Left ventricle myocardium superior (tissue), 1 donor: Measurements from ENCODE around the gene NUP107. TPM values are rescaled to one million over a fixed set of nuclear protein-coding genes. Genes with fewer than 3 reads are reported as not detected.

Experiments used
- ATAC-seq: fragments of 200-7000 bp; cut with Tn5 transposase; one replicate; pipeline ENCODE4 v1.9.1; 2020; ENCODE audit warnings: mild to moderate bottlenecking, moderate library complexity
- DNase-seq: peaks from one replicate; pipeline ENCODE4 v3.0.0-alpha.2; 2020
- intact Hi-C: fragments of 100-400 bp; cut with micrococcal nuclease; formaldehyde crosslinking; loops from one replicate; pipeline ENCODE4 v1.11.0; 2022
- total RNA-seq: library from RNA; stranded (reverse); fragmentation: NEBNext Ultra II Directional; extraction: Animal tissue kit (Norgen Biotek cat#: 25700); gene quantifications from one replicate; pipeline ENCODE4 v1.2.1, GENCODE V29; 2021
- donor health status: DM: no; HTN: yes; CAD: no; lungs with severe emphysema.

The NUP107 gene
- total RNA-seq, 1 donor from 2014 or later = 17.2 TPM

GRCh38 chr12:68767191-68767590, 80.4 kb downstream of the NUP107 start:
- DNase-seq (no peak), ATAC-seq (no peak)
- intact Hi-C loops = no loop called here

DNA sequence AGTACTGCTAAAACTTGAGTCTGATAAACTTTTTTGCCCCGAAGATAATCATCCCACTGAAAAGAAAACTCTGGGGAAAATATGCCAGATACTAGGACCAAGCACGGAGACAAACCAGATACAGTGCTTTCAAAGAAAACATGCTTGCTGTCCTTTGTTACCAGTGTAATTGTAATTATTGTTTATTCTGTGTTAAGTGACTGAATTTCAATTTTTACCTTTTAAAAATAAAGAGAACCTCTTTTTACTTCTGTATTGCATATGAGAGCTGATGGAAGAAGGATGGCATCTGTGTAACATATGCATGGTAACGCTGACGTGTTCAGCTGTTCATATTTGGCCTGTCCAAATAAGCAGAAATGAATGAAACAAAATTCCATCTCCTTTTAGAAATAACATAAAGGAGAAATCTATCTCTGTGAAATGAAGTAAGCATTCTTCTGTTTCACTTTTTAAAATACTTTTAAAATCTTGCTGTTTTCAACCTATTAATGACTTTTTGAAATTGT, 81.7 kb downstream of the NUP107 start:
- ATAC-seq (no peak), DNase-seq (no peak)
- intact Hi-C loops = no loop called here

DNA sequence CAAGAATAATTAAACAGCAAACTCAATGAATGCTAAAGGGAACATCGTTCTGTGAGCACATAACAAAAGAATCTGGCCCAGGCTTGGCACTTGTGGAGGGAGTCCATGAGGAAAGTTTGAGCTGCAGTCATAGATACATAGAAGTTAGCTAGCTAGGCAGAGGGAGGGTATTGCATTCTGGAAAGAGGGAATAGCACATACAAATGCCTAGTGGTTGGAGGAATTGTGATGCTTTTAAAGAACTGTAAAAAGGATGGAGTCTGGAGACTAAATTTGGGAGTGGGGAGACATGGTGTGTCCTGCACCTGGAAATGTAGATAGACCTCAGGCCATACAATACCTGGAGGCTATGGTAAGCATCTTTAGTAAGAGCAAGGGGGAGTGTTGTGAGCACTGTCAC, 83.2 kb downstream of the NUP107 start:
- no peak for ATAC-seq

DNA sequence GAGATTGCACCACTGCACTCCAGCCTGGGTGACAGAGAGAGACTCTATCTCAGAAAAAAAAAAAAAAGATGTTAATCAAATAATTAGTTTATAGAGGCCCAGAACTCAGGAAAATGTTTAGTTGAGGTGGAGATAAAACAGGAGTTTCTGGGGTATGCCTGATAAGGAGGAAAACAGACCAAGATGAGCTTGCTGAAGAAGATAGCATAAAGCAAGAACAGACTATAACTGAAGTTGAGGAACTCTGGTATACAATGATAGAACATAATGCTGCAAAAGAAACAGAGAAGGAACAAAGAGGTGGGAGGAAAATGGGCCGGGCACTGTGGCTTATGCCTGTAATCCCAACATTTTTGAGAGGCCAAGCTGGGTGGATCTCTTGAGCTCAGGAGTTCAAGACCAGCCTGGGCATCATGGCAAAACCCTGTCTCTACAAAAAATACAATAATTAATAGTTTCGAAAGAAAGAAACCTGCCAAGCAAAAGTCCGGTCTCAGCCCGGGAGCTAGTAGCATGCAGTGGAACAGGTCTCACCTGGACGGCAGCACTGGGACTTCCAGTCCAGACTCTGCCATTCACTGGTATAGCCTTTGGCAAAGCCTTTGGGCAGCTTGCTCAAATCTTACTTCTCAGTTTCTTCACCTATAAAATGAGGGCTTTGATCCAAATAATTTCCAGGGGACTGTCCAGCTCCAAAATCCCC, 84.6 kb downstream of the NUP107 start:
- ATAC-seq (no peak), DNase-seq (no peak)
- intact Hi-C loops = no loop called here

More for the DNA sequence above, 83.2 kb downstream of the NUP107 start:
- no peak for DNase-seq
- intact Hi-C loops = no loop called here

- ATAC-seq (no peak), DNase-seq (no peak)
- intact Hi-C loops = no loop called here
Observed at GRCh38 chr12:68772714-68773113, 85.9 kb downstream of the NUP107 start.

DNA sequence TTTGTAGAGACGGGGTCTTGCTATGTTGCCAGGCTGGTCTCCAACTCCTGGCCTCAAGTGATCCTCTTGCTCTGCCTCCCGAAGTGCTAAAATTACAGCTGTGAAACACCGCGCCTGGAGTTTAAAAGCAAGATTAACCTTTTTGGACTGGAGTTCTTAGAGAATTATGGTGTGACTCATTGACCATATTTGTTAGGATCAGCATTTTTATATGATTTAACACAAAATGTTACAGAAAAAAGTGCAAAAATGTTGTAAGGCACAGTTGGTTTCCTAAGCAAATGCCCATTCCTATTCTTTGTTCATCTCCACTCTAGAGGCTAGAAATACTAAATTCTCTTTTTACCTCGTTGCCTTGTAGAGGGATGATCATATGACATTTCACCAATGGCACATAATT, 86.8 kb downstream of the NUP107 start:
- ATAC-seq (no peak), DNase-seq (no peak)
- intact Hi-C loops = no loop called here

GRCh38 chr12:68775121-68775630, 88.4 kb downstream of the NUP107 start:
- DNase-seq = no peak
- no peak for ATAC-seq
- intact Hi-C loops = no loop called here

GRCh38 chr12:68776976-68777610, 90.3 kb downstream of the NUP107 start:
- ATAC-seq (no peak), DNase-seq (no peak)

DNA sequence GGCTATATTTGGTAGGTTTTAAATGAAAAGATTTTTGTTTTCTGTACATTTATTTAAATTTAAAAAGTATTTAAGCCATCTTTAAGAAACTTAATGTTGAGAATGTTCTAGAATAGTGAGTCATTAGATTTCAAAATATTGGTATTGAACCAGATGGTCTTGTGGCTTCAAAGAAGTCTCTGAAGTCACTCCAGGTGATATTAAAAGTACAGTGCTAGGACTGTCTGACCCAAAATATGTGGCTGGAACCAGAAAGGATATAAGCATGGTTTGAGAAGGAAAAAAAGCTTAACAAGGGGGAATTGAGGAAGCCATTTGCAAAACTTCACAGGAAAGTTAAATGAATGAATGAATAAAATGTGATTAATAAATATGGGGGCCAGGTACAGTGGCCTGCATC, 92.5 kb downstream of the NUP107 start:
- no peak for ATAC-seq
- intact Hi-C loops = no loop called here
- no peak for DNase-seq

More at GRCh38 chr12:68776976-68777610, 90.3 kb downstream of the NUP107 start:
- intact Hi-C loops = no loop called here

DNA sequence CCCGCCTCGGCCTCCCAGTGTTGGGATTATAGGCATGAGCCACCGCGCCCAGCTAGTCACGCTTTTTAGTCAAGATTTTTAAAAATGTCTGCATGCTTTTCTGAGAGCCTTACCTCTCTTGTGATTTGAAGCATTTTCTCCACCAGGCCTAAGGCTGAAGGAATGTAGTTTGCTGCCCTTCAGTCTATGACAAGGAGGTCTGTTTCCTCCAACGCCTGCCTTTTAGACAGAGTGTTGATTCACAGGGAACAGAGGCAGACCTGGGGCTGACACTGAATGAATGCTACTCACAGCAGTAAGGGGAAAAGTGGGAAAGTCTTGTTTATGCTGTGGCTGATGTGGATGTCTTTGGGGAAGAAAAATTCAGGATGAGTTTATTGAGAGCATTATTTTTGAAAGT, 94.0 kb downstream of the NUP107 start:
- intact Hi-C loops = no loop called here
- DNase-seq (no peak), ATAC-seq (no peak)

- DNase-seq = no peak
- intact Hi-C loops = no loop called here
- ATAC-seq = no peak
Observed at GRCh38 chr12:68781728-68782127, 95.0 kb downstream of the NUP107 start.

- ATAC-seq (peak; percentile 50), DNase-seq (no peak)
- intact Hi-C loops = no loop called here
Observed at GRCh38 chr12:68784015-68784414, 97.2 kb downstream of the NUP107 start.

GRCh38 chr12:68785358-68785757, 98.6 kb downstream of the NUP107 start:
- intact Hi-C loops = no loop called here
- no peak for ATAC-seq
- no peak for DNase-seq

DNA sequence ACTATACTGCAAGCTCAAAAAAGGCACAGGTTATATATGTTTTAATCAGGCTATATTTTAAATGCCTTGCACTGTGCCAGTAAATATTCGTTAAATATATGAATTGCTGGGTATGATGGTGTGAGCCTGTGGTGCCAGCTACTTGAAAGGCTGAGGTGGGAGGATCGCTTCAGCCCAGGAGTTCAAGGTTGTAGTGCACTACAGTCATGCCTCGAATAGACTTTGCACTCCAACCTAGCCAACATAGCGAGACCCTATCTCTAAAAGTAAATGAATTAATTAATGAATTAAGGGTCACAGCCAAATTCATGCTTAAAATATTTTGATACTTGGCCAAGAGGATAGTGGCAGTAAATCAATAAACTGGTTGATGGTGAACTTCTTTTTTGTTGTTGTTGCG, 99.0 kb downstream of the NUP107 start:
- DNase-seq (no peak), ATAC-seq (no peak)
- intact Hi-C loops = no loop called here

DNA sequence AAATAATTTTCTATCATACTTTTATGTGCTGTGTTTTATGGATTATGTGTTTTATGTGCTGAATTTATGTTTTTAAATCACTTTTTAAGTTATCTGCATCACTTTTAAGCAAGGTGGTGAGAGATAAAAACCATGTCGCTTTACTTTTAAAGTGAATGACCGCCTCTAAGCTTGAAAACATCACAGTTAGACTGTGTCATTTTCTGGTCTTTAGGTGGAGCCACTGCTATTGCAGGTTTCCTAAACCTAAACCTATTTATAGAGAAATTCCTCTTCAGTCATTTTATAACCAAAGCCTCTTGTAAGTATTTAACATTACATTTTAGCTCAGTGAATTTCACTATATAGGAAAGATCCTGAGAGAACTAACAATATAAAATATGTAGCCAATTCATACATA, 100.2 kb downstream of the NUP107 start:
- ATAC-seq (no peak), DNase-seq (no peak)
- intact Hi-C loops = no loop called here

GRCh38 chr12:68788554-68789143, 101.9 kb downstream of the NUP107 start:
- intact Hi-C loops = no loop called here
- DNase-seq (no peak), ATAC-seq (no peak)

- ATAC-seq = no peak
- DNase-seq = no peak
- intact Hi-C loops = no loop called here
Observed at GRCh38 chr12:68789144-68789878, 102.5 kb downstream of the NUP107 start.

DNA sequence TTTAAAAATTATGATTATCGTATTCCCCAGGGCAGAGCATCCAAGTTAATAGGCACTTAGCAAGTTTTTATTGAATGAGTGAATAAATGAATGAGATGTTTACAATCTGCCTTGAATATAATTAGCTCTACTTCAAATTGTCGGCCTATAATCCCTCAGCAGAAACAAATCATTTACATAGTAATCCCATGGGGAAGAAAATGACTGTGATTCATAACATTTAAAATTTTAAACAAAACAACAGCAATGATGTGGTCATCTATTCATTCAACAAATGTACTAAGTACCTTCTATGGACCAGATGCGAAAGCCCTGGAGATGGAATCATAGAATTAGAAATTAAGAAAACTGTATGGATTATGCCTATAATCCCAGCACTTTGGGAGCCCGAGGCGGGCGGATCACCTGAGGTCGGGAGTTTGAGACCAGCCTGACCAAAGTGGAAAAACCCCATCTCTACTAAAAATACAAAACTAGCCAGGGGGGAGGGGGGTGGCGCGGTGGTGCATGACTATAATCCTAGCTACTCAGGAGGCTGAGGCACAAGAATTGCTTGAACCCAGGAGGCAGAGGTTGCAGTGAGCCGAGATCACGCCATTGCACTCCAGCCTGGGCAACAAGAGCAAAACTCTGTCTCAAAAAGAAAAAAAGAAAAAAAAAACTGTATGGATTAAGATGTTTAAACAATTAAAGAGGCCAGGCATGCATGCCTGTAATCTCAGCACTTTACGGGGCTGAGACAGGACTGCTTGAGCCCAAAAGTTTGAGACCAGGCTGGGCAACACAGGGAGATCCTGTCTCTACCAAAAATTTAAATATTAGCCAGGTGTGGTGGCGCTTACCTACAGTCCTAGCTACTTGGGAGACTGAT, 103.5 kb downstream of the NUP107 start:
- no peak for ATAC-seq
- intact Hi-C loops = no loop called here
- DNase-seq = no peak

GRCh38 chr12:68790952-68791234, 104.1 kb downstream of the NUP107 start:
- intact Hi-C loops = no loop called here
- DNase-seq (no peak), ATAC-seq (no peak)
